ENCODE measurements around the gene CACNA2D1.
"Not testable (repeated sequence)": the region's sequence is repeated elsewhere in the genome, so short reads cannot be mapped to it uniquely, and the experiment has no call there.

The CACNA2D1 gene

GRCh38 chr7:82049891-82050533 lies 393.6 kb downstream of the CACNA2D1 start:
- DNase-seq (ENCODE audit: low read depth, low spot score): no peak

- DNase-seq (ENCODE audit: low read depth, low spot score): no peak
These were observed 394.1 kb downstream of the CACNA2D1 start for GRCh38 chr7:82049442-82049841.

GRCh38 chr7:82044497-82045080 lies 399.0 kb downstream of the CACNA2D1 start:
- DNase-seq (ENCODE audit: low read depth, low spot score): no peak

GRCh38 chr7:82039621-82040020 lies 404.0 kb downstream of the CACNA2D1 start:
- DNase-seq (ENCODE audit: low read depth, low spot score): no peak

- no peak for DNase-seq (ENCODE audit: low read depth, low spot score)
These were observed 407.3 kb downstream of the CACNA2D1 start for GRCh38 chr7:82036146-82036886.

GRCh38 chr7:82035456-82035855 lies 408.1 kb downstream of the CACNA2D1 start:
- no peak for DNase-seq (ENCODE audit: low read depth, low spot score)

- no peak for DNase-seq (ENCODE audit: low read depth, low spot score)
These were observed 410.7 kb downstream of the CACNA2D1 start for GRCh38 chr7:82032901-82033300.

- no peak for DNase-seq (ENCODE audit: low read depth, low spot score)
These were observed 414.2 kb downstream of the CACNA2D1 start for GRCh38 chr7:82029236-82029913.

- no peak for DNase-seq (ENCODE audit: low read depth, low spot score)
These were observed 415.5 kb downstream of the CACNA2D1 start for GRCh38 chr7:82028097-82028496.

GRCh38 chr7:82021713-82022112 lies 421.9 kb downstream of the CACNA2D1 start:
- DNase-seq (ENCODE audit: low read depth, low spot score): no peak

GRCh38 chr7:82021036-82021435 lies 422.5 kb downstream of the CACNA2D1 start:
- no peak for DNase-seq (ENCODE audit: low read depth, low spot score)

GRCh38 chr7:82019551-82020475 lies 423.8 kb downstream of the CACNA2D1 start:
- DNase-seq (ENCODE audit: low read depth, low spot score): no peak

- DNase-seq (ENCODE audit: low read depth, low spot score): no peak
These were observed 425.4 kb downstream of the CACNA2D1 start for GRCh38 chr7:82018226-82018625.

GRCh38 chr7:82017334-82017943 lies 426.1 kb downstream of the CACNA2D1 start:
- no peak for DNase-seq (ENCODE audit: low read depth, low spot score)

- DNase-seq (ENCODE audit: low read depth, low spot score): no peak
These were observed 427.8 kb downstream of the CACNA2D1 start for GRCh38 chr7:82015751-82016150.

GRCh38 chr7:82014574-82014973 lies 429.0 kb downstream of the CACNA2D1 start:
- DNase-seq (ENCODE audit: low read depth, low spot score): not testable (repeated sequence)

GRCh38 chr7:82012453-82012852 lies 431.1 kb downstream of the CACNA2D1 start:
- DNase-seq (ENCODE audit: low read depth, low spot score): no peak

GRCh38 chr7:82010416-82010815 lies 433.2 kb downstream of the CACNA2D1 start:
- no peak for DNase-seq (ENCODE audit: low read depth, low spot score)

GRCh38 chr7:82007315-82007714 lies 436.3 kb downstream of the CACNA2D1 start:
- DNase-seq (ENCODE audit: low read depth, low spot score): no peak

- no peak for DNase-seq (ENCODE audit: low read depth, low spot score)
These were observed 438.5 kb downstream of the CACNA2D1 start for GRCh38 chr7:82005056-82005455.

- DNase-seq (ENCODE audit: low read depth, low spot score): no peak
These were observed 450.4 kb downstream of the CACNA2D1 start for GRCh38 chr7:81993186-81993585.

All from activated CD4-positive, CD25-positive, alpha-beta regulatory T cell treated with anti-CD3 and anti-CD28 coated beads, Interleukin-2, amount 50 U/mL, for 16 hours (primary cell).